Loucy (cell line): Measurements from ENCODE around the gene TAPBP.

Experiments
- H2AFZ ChIP-seq: fragments of 200-600 bp; sonication (generic); 2 replicates; pipeline ENCODE4 v1.6.0; 2016; ENCODE audit warnings: antibody characterized with exemption, mild to moderate bottlenecking, low read length, moderate library complexity
- H3F3A ChIP-seq: fragments of 200-600 bp; 2 replicates; pipeline ENCODE4 v1.6.0; 2016; ENCODE audit warnings: antibody characterized with exemption, low read depth, mild to moderate bottlenecking
- H3K27me3 ChIP-seq: fragments of 200-600 bp; sonication (generic); 2 replicates; pipeline ENCODE4 v1.6.1; 2014; ENCODE audit warnings: low read length, mild to moderate bottlenecking; ENCODE audit not compliant: insufficient read depth, poor library complexity, severe bottlenecking
- H3K36me3 ChIP-seq: fragments of 200-600 bp; sonication (generic); 2 replicates; pipeline ENCODE4 v1.6.1; 2016; ENCODE audit warnings: low read length; ENCODE audit not compliant: insufficient read depth
- H3K4me1 ChIP-seq: fragments of 200-600 bp; sonication (generic); 2 replicates; pipeline ENCODE4 v1.5.1; 2014; ENCODE audit warnings: low read length, mild to moderate bottlenecking; ENCODE audit not compliant: insufficient read depth, poor library complexity, severe bottlenecking
- H3K4me2 ChIP-seq: fragments of 200-600 bp; sonication (generic); 2 replicates; pipeline ENCODE4 v1.6.0; 2014; ENCODE audit warnings: antibody characterized with exemption, low read length, low read depth, mild to moderate bottlenecking; ENCODE audit not compliant: poor library complexity, severe bottlenecking
- H3K4me3 ChIP-seq: fragments of 200-600 bp; sonication (generic); 2 replicates; pipeline ENCODE4 v1.5.1; 2014; ENCODE audit warnings: low read length, mild to moderate bottlenecking, mixed read lengths; ENCODE audit not compliant: poor library complexity, severe bottlenecking
- H3K79me2 ChIP-seq: fragments of 200-600 bp; sonication (generic); 2 replicates; pipeline ENCODE4 v1.6.1; 2014; ENCODE audit warnings: low read length; ENCODE audit not compliant: insufficient read depth
- H3K9ac ChIP-seq: fragments of 200-600 bp; sonication (generic); 2 replicates; pipeline ENCODE4 v1.6.0; 2014; ENCODE audit warnings: mild to moderate bottlenecking, low read depth, low read length, moderate library complexity; ENCODE audit not compliant: poor library complexity, severe bottlenecking
- H3K9me2 ChIP-seq: fragments of 200-600 bp; sonication (generic); replicated peaks from 2 replicates; pipeline ENCODE4 v1.6.1; 2016; ENCODE audit warnings: low read depth, low read length, mixed read lengths
- H3K9me3 ChIP-seq: fragments of 200-600 bp; sonication (generic); 2 replicates; pipeline ENCODE4 v1.6.1; 2014; ENCODE audit warnings: mild to moderate bottlenecking, antibody characterized with exemption, low read length, low read depth; ENCODE audit not compliant: insufficient read depth
- H4K20me1 ChIP-seq: fragments of 200-600 bp; sonication (generic); 2 replicates; pipeline ENCODE4 v1.6.0; 2014; ENCODE audit warnings: antibody characterized with exemption, low read length, mild to moderate bottlenecking; ENCODE audit not compliant: insufficient read depth, poor library complexity, severe bottlenecking
- CTCF ChIP-seq: fragments of 200-600 bp; sonication (generic); conservative IDR thresholded peaks from 2 replicates; pipeline ENCODE4 v1.5.1; 2014; ENCODE audit warnings: mild to moderate bottlenecking, antibody characterized with exemption, low read length
- EZH2phosphoT487 ChIP-seq: fragments of 200-600 bp; IDR thresholded peaks from 2 replicates; pipeline ENCODE4 v1.6.1; 2018; ENCODE audit warnings: antibody characterized with exemption, mild to moderate bottlenecking, moderate library complexity, borderline replicate concordance

The TAPBP gene

GRCh38 chr6:33304216-33304615, 9.7 kb downstream of the TAPBP start:
- peaks cover 9% of the 10 kb centered on the region for H4K20me1 ChIP-seq
- no peak overlapping the region for H3K9ac ChIP-seq
- H3K27me3 ChIP-seq = no peaks in the 10 kb centered on the region
- peaks cover 16% of the 10 kb centered on the region; the same call in 1 of the 2 replicates for H3K36me3 ChIP-seq
- TF ChIP-seq EZH2phosphoT487 (no peak), CTCF (no peak)
- H3F3A ChIP-seq = peaks cover 8% of the 10 kb centered on the region; the same call in 1 of the 2 replicates
- no peaks in the 10 kb centered on the region for H3K9me3 ChIP-seq
- no peak overlapping the region for H3K4me2 ChIP-seq
- H3K9me2 ChIP-seq = no peaks in the 10 kb centered on the region
- no peak overlapping the region for H2AFZ ChIP-seq
- peaks cover 4% of the 10 kb centered on the region for H3K4me1 ChIP-seq
- no peak overlapping the region for H3K4me3 ChIP-seq
- peaks cover 51% of the 10 kb centered on the region for H3K79me2 ChIP-seq

- Histone ChIP-seq H2AFZ (no peak overlapping the region), H3K4me3 (no peak overlapping the region), H4K20me1 (peaks cover 9% of the 10 kb centered on the region), H3K9me2 (no peaks in the 10 kb centered on the region), H3K9ac (no peak overlapping the region), H3F3A (peaks cover 10% of the 10 kb centered on the region), H3K27me3 (no peaks in the 10 kb centered on the region), H3K36me3 (peaks cover 16% of the 10 kb centered on the region; the same call in 1 of the 2 replicates), H3K4me2 (no peak overlapping the region), H3K4me1 (peaks cover 10% of the 10 kb centered on the region), H3K9me3 (no peaks in the 10 kb centered on the region), H3K79me2 (peaks cover 50% of the 10 kb centered on the region)
- no peak for TF ChIP-seq CTCF
- TF ChIP-seq EZH2phosphoT487 = no peak
Measured at GRCh38 chr6:33301877-33302276, 12.0 kb downstream of the TAPBP start.

GRCh38 chr6:33299237-33299944, 14.5 kb downstream of the TAPBP start:
- Histone ChIP-seq H3K9ac (peak overlapping the region; percentile 93), H4K20me1 (peaks cover 3% of the 10 kb centered on the region), H3K36me3 (peaks cover 9% of the 10 kb centered on the region; the same call in 1 of the 2 replicates), H3K4me3 (peak overlapping the region; percentile 94), H3F3A (peaks cover 10% of the 10 kb centered on the region), H2AFZ (peak overlapping the region; percentile 73; the same call in 1 of the 2 replicates), H3K4me2 (peak overlapping the region; percentile 89), H3K4me1 (peaks cover 10% of the 10 kb centered on the region), H3K27me3 (no peaks in the 10 kb centered on the region), H3K9me2 (no peaks in the 10 kb centered on the region), H3K9me3 (no peaks in the 10 kb centered on the region), H3K79me2 (peaks cover 45% of the 10 kb centered on the region)
- TF ChIP-seq CTCF (peak; percentile 76), EZH2phosphoT487 (no peak)
